GM08714 (cell line): ENCODE data around the gene PEAR1.

Experiments used
- H3K4me3 ChIP-seq: fragments of 200-500 bp; sonication (Bioruptor generic); 2 replicates; pipeline ENCODE4 v1.5.1; 2014; ENCODE audit warnings: mild to moderate bottlenecking, low read length, inconsistent platforms
- ZNF274 ChIP-seq: IDR thresholded peaks from 2 replicates; pipeline ENCODE4 v1.6.1; 2012; ENCODE audit warnings: mild to moderate bottlenecking, low read depth, low read length

The PEAR1 gene

GRCh38 chr1:156884560-156885184 lies 8.8 kb upstream of the PEAR1 start:
- no peak overlapping the region for H3K4me3 ChIP-seq
- no peak for TF ChIP-seq ZNF274

- no peak for TF ChIP-seq ZNF274
- no peak overlapping the region for H3K4me3 ChIP-seq
These were observed 8.2 kb upstream of the PEAR1 start for GRCh38 chr1:156885314-156885713.

- no peak overlapping the region for H3K4me3 ChIP-seq
- no peak for TF ChIP-seq ZNF274
These were observed 7.6 kb upstream of the PEAR1 start for GRCh38 chr1:156885880-156886355.

GRCh38 chr1:156886583-156887281 lies 6.8 kb upstream of the PEAR1 start:
- no peak overlapping the region for H3K4me3 ChIP-seq
- TF ChIP-seq ZNF274: no peak

- TF ChIP-seq ZNF274: no peak
- no peak overlapping the region for H3K4me3 ChIP-seq
These were observed 6.2 kb upstream of the PEAR1 start for GRCh38 chr1:156887317-156887716.

- no peak overlapping the region for H3K4me3 ChIP-seq
- no peak for TF ChIP-seq ZNF274
These were observed 5.8 kb upstream of the PEAR1 start for GRCh38 chr1:156887734-156888133.

GRCh38 chr1:156889802-156890580 lies 3.5 kb upstream of the PEAR1 start:
- H3K4me3 ChIP-seq: no peak overlapping the region
- no peak for TF ChIP-seq ZNF274

- TF ChIP-seq ZNF274: no peak
- H3K4me3 ChIP-seq: no peak overlapping the region
These were observed 1.1 kb upstream of the PEAR1 start for GRCh38 chr1:156892190-156893047.

- no peak overlapping the region for H3K4me3 ChIP-seq
- no peak for TF ChIP-seq ZNF274
These were observed 483 bp downstream of the PEAR1 start for GRCh38 chr1:156894001-156894400.

- no peak overlapping the region for H3K4me3 ChIP-seq
- no peak for TF ChIP-seq ZNF274
These were observed 1.4 kb downstream of the PEAR1 start for GRCh38 chr1:156894711-156895454.

- H3K4me3 ChIP-seq: no peak overlapping the region
- TF ChIP-seq ZNF274: no peak
These were observed 1.9 kb downstream of the PEAR1 start for GRCh38 chr1:156895455-156895812.

GRCh38 chr1:156895927-156896326 lies 2.4 kb downstream of the PEAR1 start:
- no peak overlapping the region for H3K4me3 ChIP-seq
- TF ChIP-seq ZNF274: no peak

GRCh38 chr1:156896490-156897033 lies 3.0 kb downstream of the PEAR1 start:
- no peak overlapping the region for H3K4me3 ChIP-seq
- TF ChIP-seq ZNF274: no peak
